CD4-positive, alpha-beta T cell (primary cell): ENCODE results near the gene ATG4D. TPM values are rescaled to one million over a fixed set of nuclear protein-coding genes. Genes with fewer than 3 reads are reported as not detected.
"Not testable (repeated sequence)": the region's sequence is repeated elsewhere in the genome, so short reads cannot be mapped to it uniquely, and the experiment has no call there.

Source experiments
- ATAC-seq: fragments of 200-7000 bp; cut with Tn5 transposase; one replicate; pipeline ENCODE4 v1.10.0; 2022; ENCODE audit warnings: mild to moderate bottlenecking; ENCODE audit not compliant: poor library complexity
- CTCF ChIA-PET: fragments of 350-600 bp; sonication (Branson Sonifier 250); formaldehyde crosslinking; loops from one replicate; lab custom pipeline; 2021; ENCODE audit warnings: antibody characterized with exemption, inconsistent platforms; lab: Charles Lee
- POLR2A ChIA-PET: fragments of 350-600 bp; sonication (Branson Sonifier 250); formaldehyde crosslinking; loops from one replicate; lab custom pipeline; 2021; ENCODE audit warnings: antibody characterized with exemption, inconsistent platforms; lab: Charles Lee
- DNase-seq, 14 experiments: peaks; one replicate each; pipeline ENCODE4 v3.0.0-alpha.2; 2013 to 2020; ENCODE audit warnings: mixed read lengths in 2 of 14
- H3K27ac ChIP-seq, 2 donors: one replicate each; pipeline versions ENCODE4 v1.5.1 to v1.7.0; 2013; ENCODE audit warnings: low read length in 2 of 2, low read depth in 1 of 2, mild to moderate bottlenecking in 1 of 2
- H3K27me3 ChIP-seq, 2 experiments: 1 replicate in 1 of 2; 2 replicates in 1 of 2; pipeline versions ENCODE4 v1.6.1 to v1.7.0; 2013; ENCODE audit warnings: low read length in 2 of 2, control low read depth in 1 of 2, mild to moderate bottlenecking in 1 of 2, moderate library complexity in 1 of 2; ENCODE audit not compliant: insufficient read depth in 2 of 2, control insufficient read depth in 1 of 2
- H3K36me3 ChIP-seq: one replicate; pipeline ENCODE4 v1.6.1; 2013; ENCODE audit warnings: low read length, control low read depth; ENCODE audit not compliant: insufficient read depth
- H3K4me1 ChIP-seq: one replicate; pipeline ENCODE4 v1.6.1; 2013; ENCODE audit warnings: low read length, control low read depth; ENCODE audit not compliant: insufficient read depth
- H3K4me3 ChIP-seq: one replicate; pipeline ENCODE4 v1.5.1; 2013; ENCODE audit warnings: mild to moderate bottlenecking, low read length, moderate library complexity
- H3K9me3 ChIP-seq, 2 experiments: 1 replicate in 1 of 2; 2 replicates in 1 of 2; pipeline versions ENCODE4 v1.6.1 to v1.7.0; 2013; ENCODE audit warnings: low read length in 2 of 2, mild to moderate bottlenecking in 2 of 2, control low read depth in 1 of 2, moderate library complexity in 1 of 2; ENCODE audit not compliant: control insufficient read depth in 1 of 2, insufficient read depth in 1 of 2
- H3K27ac Mint-ChIP-seq: one replicate; pipeline ENCODE4 v1.8.0; 2020; ENCODE audit warnings: mixed read lengths
- H3K27me3 Mint-ChIP-seq: one replicate; pipeline ENCODE4 v1.8.0; 2021; ENCODE audit warnings: mixed read lengths
- H3K36me3 Mint-ChIP-seq: one replicate; pipeline ENCODE4 v1.8.0; 2021; ENCODE audit warnings: low read depth, mixed read lengths
- H3K4me1 Mint-ChIP-seq: one replicate; pipeline ENCODE4 v1.8.0; 2021; ENCODE audit warnings: low read depth, mixed read lengths
- H3K4me3 Mint-ChIP-seq: one replicate; pipeline ENCODE4 v1.8.0; 2020; ENCODE audit warnings: mild to moderate bottlenecking, mixed read lengths
- H3K9me3 Mint-ChIP-seq: one replicate; pipeline ENCODE4 v1.8.0; 2020; ENCODE audit warnings: mixed read lengths
- intact Hi-C, 2 experiments: fragments of 100-400 bp; cut with DNase I in 1 of 2; cut with micrococcal nuclease in 1 of 2; formaldehyde crosslinking; loops; one replicate each; pipeline versions ENCODE4 v1.15.1 to v1.9.0; 2023 to 2025; cut with DNase I, micrococcal nuclease
- total RNA-seq, 174 experiments: library from RNA in 2 of 174; stranded (reverse) in 2 of 174; gene quantifications; one replicate each; pipeline ENCODE4 v1.2.3 and lab custom pipeline; 2021 to 2026
- TF ChIP-seq, protein P1 (sequence below): fragments of 200-600 bp; IDR thresholded peaks from one replicate; pipeline ENCODE4 v1.8.0; 2022; ENCODE audit warnings: antibody characterized with exemption, mild to moderate bottlenecking

Gene ATG4D
- total RNA-seq, 2 experiments from 2014 or later, result 81.1 to 84.6 TPM

DNA sequence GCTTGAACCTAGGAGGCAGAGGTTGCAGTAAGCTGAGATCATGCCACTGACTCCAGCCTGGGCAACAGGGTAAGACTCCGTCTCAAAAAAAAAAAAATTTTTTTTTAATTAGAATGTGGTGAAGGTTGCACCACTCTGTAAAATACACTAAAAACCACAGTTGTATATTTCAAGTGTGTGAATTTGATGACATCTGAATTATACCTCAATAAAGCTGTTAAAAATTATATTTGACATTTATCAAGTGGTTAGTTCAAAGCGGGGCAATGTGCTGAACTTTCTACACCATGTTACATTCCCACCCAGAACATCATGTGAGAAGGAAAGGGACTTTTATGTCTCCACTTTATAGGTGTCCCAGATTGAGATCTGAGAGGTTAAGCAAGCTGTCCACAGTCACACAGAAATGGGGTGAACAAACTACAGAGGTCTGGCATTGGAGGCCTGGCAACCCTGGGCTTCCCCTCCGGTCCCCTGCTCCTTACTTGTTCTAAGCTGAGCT, 20.5 kb upstream of the ATG4D start:
- Histone ChIP-seq H3K4me3 (no peak overlapping the region), H3K4me1 (peaks cover 21% of the 10 kb centered on the region), H3K36me3 (no peaks in the 10 kb centered on the region), H3K9me3 (peaks cover 0 to 9% of the 10 kb centered on the region in 2 experiments), H3K27me3 (peaks cover 11 to 16% of the 10 kb centered on the region in 2 experiments), H3K27ac (no peak overlapping the region)
- no peak overlapping the region for H3K4me3 Mint-ChIP-seq
- no peak overlapping the region for H3K27ac Mint-ChIP-seq
- ChIA-PET POLR2A (no interaction called here), CTCF (interaction anchor here (0.7 kb wide), 1 partner anchor 420 kb away, joined by 3 read pairs; no protein-coding TSS in a partner anchor)
- intact Hi-C loops, result no loop called here
- H3K4me1 Mint-ChIP-seq, result peaks cover 13% of the 10 kb centered on the region
- peaks cover 20% of the 10 kb centered on the region for H3K27me3 Mint-ChIP-seq
- TF ChIP-seq, protein P1, sequence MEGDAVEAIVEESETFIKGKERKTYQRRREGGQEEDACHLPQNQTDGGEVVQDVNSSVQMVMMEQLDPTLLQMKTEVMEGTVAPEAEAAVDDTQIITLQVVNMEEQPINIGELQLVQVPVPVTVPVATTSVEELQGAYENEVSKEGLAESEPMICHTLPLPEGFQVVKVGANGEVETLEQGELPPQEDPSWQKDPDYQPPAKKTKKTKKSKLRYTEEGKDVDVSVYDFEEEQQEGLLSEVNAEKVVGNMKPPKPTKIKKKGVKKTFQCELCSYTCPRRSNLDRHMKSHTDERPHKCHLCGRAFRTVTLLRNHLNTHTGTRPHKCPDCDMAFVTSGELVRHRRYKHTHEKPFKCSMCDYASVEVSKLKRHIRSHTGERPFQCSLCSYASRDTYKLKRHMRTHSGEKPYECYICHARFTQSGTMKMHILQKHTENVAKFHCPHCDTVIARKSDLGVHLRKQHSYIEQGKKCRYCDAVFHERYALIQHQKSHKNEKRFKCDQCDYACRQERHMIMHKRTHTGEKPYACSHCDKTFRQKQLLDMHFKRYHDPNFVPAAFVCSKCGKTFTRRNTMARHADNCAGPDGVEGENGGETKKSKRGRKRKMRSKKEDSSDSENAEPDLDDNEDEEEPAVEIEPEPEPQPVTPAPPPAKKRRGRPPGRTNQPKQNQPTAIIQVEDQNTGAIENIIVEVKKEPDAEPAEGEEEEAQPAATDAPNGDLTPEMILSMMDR, result no peak
- peak in 3 of 14 experiments; percentile 52 to 71 (median 58) for DNase-seq
- no peaks in the 10 kb centered on the region for H3K9me3 Mint-ChIP-seq
- ATAC-seq, result no peak
- H3K36me3 Mint-ChIP-seq, result no peaks in the 10 kb centered on the region

DNA sequence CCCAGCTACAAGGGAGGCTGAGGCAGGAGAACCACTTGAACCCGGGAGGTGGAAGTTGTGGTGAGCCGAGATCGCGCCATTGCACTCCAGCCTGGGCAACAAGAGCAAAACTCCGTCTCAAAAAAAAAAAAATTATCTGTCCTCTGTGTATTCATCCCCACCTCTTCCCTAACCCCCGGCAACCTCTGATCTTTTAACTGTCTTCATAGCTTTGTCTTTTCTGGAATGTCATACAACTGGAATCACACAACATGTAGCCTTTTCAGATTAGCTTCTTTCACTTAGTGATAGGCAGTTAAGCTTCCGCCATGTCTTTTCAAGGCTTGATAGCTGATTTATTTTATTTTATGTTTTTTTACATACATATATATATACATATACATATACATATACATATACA, 18.1 kb upstream of the ATG4D start:
- POLR2A ChIA-PET, result no interaction called here
- H3K27ac ChIP-seq, result no peak overlapping the region
- Mint-ChIP-seq H3K27ac (no peak overlapping the region), H3K4me3 (no peak overlapping the region), H3K4me1 (no peaks in the 10 kb centered on the region), H3K36me3 (no peaks in the 10 kb centered on the region), H3K27me3 (no peaks in the 10 kb centered on the region), H3K9me3 (no peaks in the 10 kb centered on the region)
- DNase-seq (no peak), ATAC-seq (no peak)
- no peaks in the 10 kb centered on the region for H3K36me3 ChIP-seq
- TF ChIP-seq, protein P1, result no peak
- intact Hi-C loops, result no loop called here
- H3K27me3 ChIP-seq, result peaks cover 0 to 2% of the 10 kb centered on the region in 2 experiments
- CTCF ChIA-PET, result interaction anchor here (0.5 kb wide), 1 partner anchor 119 kb away, joined by 4 read pairs; no protein-coding TSS in a partner anchor
- H3K9me3 ChIP-seq, result no peaks in the 10 kb centered on the region
- H3K4me3 ChIP-seq, result no peak overlapping the region
- H3K4me1 ChIP-seq, result peaks cover 2% of the 10 kb centered on the region

DNA sequence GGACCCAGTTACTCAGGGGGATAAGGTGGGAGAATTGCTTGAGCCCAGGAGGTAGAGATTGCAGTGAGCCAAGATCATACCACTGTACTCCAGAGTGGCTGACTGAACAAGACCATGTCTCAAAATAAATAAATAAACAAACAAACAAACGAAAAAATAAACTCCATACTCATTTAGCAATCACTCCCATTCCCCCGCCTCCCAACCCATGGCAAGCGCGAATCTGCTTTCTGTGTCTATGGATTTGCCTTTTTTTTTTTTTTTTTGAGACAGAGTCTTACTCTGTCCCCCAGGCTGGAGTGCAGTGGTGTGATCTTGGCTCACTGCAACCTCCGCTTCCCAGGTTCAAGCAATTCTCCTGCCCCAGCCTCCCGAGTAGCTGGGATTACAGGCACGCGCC, 16.8 kb upstream of the ATG4D start:
- CTCF ChIA-PET, ATAC-seq: not testable (repeated sequence)

GRCh38 chr19:10532457-10532856, 11.2 kb upstream of the ATG4D start:
- POLR2A ChIA-PET, result no interaction called here
- intact Hi-C loops, result no loop called here
- ATAC-seq, result no peak

More for the DNA sequence above, 16.8 kb upstream of the ATG4D start:
- DNase-seq, H3K27me3 Mint-ChIP-seq, H3K4me3 Mint-ChIP-seq, H3K4me3 ChIP-seq, intact Hi-C loops, H3K4me1 ChIP-seq, H3K27ac Mint-ChIP-seq, H3K27ac ChIP-seq, H3K4me1 Mint-ChIP-seq, H3K27me3 ChIP-seq, H3K9me3 Mint-ChIP-seq, H3K36me3 Mint-ChIP-seq, H3K36me3 ChIP-seq, POLR2A ChIA-PET, H3K9me3 ChIP-seq: not testable (repeated sequence)

More at GRCh38 chr19:10532457-10532856, 11.2 kb upstream of the ATG4D start:
- CTCF ChIA-PET, result no interaction called here
- Histone ChIP-seq H3K9me3 (no peaks in the 10 kb centered on the region), H3K36me3 (no peaks in the 10 kb centered on the region), H3K27me3 (peaks cover under 1 to 4% of the 10 kb centered on the region in 2 experiments), H3K4me3 (no peak overlapping the region), H3K4me1 (no peaks in the 10 kb centered on the region), H3K27ac (no peak overlapping the region)
- no peak overlapping the region for H3K4me3 Mint-ChIP-seq
- no peak for DNase-seq
- no peaks in the 10 kb centered on the region for H3K4me1 Mint-ChIP-seq
- no peaks in the 10 kb centered on the region for H3K9me3 Mint-ChIP-seq
- no peak overlapping the region for H3K27ac Mint-ChIP-seq
- peaks cover 12% of the 10 kb centered on the region for H3K27me3 Mint-ChIP-seq
- TF ChIP-seq, protein P1, result no peak
- H3K36me3 Mint-ChIP-seq, result no peaks in the 10 kb centered on the region
